HuH-7.5 (cell line): Measurements from ENCODE around the gene ENGASE.

Source experiments
- DNase-seq: peaks from one replicate; pipeline ENCODE4 v3.0.0; 2011; ENCODE audit warnings: low spot score

The ENGASE gene

DNA sequence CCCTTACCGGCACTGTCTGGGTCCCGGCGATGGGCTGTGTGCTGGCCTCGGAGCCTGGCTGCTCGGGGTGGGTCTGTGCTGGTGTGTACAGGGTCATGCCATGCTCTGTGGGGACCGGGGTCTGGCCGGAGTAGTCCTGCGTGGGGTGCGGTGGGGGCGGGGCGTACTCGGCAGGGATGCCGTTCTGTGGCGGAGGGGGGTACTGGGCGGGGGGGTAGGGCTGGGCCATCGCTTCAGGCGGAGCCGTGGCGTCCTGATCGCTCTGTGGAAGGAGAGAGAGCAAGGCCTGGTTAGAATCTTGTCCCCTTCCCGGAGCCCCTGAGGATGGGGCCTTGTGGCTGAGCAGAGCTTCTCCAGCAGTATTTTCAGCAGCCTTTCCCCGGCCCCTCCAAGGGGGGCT is 40.9 kb downstream of the ENGASE start:
- no peak for DNase-seq

DNA sequence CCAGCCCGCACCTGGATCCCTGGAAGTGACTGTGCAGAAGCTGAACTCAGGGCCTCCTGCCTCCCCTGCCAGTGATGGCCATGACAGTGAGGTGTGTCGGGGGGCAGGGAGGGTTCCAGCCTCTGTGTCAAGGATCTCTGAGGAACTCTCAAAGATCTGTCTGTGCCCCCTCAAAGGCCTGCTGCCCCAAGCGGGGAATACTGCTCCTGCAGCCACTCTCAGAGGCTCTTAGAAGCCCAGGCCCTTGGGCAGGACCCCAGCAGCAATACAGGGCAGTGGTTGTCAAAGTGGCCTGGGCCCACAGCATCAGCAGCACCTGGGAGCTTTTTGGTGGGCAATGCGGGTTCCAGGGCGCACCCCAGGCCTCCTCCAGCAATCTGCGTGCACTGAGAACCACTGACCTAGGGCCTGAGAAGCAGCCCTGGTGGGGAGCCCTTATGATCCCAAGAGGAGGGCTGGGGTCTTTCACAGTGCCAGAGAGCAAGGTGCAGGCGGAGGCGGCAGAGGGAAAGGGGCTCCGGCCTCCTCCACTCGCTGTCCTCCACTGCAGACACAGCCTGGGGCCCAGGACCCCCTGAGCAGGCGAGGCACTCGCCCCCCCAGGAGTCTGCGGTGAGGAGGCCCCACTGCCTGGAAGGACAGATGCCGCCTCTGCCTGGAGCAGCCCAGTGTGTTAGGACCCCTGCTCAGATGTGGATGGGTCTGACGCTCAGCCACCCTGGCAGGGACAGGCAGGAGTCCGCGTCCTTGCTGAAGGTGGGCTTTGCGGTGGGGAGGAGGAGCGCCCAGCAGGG is 42.1 kb downstream of the ENGASE start:
- no peak for DNase-seq

DNA sequence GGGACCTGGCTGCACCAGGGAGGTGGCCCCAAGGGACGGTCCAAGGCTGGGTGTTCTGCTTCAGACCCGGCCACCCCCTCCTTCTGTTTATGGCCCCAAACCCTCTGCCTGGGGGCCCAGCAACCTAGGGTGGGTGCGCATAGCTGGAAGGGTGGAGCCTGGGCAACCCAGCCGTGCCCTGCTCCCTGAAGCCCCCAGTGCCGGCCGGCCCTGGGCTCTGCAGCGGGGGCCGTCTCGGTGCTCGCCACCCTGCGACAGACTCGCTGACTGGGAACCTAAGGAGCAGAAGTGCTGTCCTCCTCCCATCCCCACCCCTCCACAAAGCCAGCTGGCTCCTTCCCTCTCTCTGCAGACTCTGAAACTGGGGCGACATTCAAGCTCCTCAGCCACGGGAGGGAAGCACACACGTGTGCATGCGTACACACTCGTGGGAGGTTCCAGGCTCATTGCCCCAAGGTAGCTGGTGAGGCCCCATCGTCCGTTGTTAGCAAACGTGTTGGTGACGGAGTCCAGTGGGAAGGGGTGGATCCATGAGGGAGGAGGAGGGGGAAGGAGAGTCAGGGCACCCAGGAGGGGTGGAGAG is 43.4 kb downstream of the ENGASE start:
- DNase-seq, result no peak

DNA sequence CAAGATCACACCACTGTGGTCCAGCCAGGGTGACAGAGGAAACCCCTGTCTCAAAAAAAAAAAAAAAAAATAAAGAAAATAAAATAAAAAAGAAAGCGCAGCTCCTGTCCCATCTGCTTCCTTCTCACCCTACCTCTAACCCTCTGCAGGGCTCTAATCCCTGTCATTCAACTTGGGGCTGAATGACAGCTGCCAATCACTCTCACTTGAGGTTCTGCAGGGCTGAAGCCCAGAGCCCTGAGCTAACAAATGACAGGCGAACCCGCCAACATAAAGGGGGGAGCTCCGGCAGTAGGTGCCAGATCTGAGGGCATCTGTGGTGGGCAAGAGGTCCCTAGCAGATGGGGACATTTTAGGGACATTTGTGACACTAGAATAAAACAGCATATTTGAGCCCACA is 44.3 kb downstream of the ENGASE start:
- no peak for DNase-seq

DNA sequence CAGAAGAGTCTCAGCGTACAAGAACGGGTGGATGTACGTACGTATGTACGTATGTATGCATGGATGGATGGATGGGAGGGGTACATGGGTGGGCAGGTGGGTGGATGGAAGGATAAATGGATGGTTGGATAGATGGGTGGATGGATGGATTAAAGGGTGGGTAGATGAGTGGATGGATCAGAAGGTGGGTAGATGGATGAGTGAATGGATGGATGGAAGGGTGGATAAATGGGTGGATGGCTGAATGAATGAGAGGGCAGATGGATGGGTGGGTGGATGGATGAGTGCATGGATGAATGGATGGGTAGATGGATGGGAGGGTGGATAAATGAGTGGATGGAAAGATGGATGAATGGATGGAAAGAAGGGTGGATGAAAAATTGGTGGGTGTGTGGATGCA is 45.6 kb downstream of the ENGASE start:
- DNase-seq, result no peak

DNA sequence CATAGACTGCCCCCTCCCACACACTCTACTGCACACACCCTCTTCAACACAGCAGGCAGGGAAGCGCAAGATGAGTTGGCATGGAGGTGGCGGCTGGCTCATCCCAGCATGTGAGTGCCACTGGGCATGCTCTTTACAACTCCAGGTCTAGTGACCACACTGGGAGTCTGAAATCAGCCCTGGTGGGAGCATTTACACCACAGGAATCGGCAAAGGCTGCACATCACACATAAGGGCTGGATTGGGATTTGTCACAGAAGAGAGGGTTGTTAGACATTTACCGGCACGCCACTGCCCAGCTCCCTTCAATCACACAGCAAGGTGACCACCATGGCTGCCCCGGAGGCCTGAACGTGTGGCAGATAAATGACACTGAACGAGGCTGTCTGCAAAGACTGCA is 49.4 kb downstream of the ENGASE start:
- no peak for DNase-seq

DNA sequence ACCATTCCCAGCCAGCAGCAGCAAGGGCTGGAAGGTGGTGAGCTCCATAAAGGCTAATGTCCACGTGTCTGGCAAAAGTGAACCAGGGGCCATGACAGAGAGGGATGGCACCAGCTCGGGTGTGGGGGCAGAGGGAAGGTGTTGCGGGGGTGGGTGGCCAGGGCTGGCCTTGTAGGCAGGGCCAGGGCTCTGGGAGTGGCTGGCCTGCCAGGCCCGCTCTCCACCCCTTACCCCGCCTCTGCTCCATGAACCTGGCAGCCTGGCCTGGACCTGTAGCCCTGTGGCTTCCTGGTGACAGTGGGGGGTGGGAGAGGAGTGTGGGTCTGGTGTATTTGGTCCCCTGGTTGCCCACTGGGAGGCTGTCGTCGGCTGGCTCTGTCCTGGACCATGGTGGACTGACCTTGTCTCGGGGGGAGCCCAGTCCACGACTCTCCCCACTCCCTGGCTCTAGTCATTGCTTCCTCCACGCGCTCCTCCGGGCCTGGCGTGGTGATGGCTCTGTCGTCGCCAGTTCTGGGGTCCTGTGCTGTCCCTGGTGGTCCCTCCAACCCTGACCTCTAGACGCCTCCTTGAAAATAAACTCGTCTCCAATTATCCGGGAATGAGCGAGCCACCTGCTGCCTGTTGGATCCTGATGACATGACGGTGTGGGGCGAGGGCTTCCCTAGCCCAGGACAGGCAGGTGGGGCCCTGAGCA is 50.0 kb downstream of the ENGASE start:
- DNase-seq, result no peak

DNA sequence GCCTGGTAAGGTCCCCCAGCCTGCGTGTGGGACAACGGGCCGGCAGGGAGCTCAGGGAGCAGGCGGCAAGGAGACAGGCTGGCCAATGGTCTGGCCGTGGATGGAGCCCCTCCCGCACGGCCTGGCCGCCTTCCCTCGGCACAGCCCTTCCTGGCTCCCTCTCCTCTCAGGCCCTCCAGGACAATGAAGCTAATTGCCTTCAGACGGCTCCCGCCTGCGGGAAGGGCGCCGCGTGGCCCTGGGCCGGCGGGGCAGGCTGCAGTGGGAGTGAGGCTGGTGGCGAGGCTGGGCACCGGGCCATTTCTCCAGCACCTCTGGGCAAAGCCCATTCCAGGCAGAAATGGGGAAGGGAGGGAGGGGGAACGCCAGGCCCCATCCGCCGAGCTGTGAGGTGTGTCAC is 50.9 kb downstream of the ENGASE start:
- no peak for DNase-seq

DNA sequence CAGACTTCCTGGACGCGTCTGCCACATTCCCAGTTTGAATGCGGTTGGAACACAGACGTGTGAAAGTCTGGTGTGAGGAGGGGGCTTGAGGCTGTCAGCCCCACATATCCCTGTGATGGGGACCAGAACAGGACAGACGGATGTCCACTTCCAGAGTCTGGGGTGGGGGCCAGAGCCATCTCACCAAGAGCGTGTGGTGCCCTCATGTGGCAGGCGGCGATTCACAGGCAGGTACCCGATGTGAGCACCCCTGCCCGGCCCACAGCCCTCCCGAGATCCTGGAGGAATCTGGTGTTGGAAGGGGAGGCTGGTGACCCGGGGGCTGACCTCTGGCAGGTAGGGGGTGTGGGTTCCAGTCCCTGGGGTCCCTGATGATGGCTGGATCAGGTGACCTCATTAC is 51.5 kb downstream of the ENGASE start:
- DNase-seq, result no peak

DNA sequence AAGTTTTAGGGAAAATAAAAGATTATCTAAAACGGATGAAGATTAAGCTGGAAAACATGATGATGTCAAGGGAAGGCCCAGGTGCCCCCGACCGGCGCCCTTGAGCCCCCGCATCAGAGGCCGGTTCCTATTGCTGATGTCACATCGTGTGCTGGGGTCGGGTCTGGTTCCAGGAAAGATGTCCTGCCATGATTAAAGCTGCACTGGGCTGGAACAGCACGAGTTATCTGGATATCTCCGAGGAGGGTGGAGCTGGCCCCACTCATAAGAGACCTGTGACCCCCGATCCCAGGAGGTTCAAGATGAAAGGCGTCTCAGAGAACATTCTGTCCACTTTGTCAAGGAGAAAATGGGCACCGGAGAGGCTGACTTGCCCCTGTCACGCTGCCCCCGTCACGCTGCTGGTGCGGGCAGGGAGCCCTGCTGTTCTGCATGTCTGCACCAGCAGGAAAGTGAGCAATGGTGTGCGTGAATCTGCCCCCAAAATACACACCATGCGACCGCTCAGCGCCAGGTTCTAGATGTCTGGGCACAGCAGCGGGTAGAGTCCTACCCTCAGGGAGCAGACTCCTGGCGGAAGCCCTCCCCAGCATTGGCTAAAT is 53.0 kb downstream of the ENGASE start:
- no peak for DNase-seq

DNA sequence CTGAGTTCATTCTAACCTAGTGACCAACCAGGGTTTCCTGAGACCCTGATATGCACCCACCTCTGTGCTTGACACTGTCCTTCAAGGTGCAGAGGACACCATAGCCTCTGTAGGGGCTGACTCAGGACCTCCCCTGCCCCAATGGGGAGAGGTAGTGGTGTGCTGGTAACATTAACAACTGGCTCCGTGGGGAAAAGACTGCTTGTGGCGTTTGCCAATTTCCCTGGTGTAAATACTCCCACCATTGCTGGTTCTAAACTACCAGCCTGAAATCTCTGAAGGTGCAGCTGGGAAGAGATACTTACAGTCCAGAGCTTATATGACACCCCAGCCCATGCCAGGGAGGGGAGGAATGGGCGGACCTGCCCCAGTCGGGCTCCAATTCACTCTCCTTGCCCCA is 54.9 kb downstream of the ENGASE start:
- no peak for DNase-seq

DNA sequence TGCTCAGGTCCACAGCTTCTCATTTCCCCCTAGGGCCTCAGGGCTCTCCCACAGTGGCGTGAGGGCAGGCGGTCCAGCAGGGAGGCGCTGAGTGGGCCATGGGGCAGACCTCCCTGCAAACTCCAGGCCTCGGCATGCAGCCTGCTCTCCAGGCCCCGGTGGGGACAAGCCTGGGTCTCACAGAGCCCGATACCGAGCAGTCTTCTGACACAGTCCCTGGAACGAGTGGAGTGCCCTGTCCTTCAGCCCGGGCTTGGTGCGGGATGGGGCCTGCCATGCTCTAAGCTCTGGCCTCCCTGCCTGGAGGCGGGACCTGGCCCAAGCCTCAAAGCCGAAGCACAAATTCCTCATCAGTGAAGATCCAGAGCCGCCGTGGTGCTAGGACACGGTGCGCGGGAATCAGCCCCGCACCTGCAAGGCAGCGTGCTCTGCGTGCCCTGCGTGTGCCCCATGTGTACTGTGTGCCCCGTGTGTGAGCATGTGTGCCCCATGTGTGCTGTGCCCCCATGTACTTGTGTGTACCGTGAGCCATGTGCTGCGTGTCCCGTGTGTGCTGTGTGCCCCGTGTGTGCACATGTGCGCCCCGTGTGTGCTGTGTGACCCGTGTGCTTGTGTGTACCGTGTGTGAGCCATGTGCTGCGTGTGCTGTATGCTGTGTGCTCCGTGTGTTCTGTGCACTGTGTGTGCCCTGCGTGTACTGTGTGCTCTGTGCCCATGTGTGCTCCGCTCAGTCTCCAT is 56.1 kb downstream of the ENGASE start:
- no peak for DNase-seq

DNA sequence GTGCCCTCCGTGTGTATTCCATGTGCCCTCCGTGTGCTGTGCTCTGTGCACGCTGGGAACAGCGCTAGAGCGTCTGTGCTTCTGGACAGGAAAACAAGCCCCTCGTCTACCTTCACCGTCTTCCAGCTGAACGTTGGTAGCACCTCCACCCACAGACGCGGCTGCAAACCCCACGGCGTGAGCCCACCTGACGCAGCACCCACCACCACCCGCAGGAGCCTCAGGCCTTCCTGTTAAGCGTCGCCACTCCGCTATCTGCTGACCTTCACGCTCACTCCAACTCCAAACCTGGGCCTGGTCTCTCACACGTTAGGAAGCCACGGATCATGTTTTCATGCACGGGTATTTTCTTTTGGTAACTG is 56.6 kb downstream of the ENGASE start:
- no peak for DNase-seq

DNA sequence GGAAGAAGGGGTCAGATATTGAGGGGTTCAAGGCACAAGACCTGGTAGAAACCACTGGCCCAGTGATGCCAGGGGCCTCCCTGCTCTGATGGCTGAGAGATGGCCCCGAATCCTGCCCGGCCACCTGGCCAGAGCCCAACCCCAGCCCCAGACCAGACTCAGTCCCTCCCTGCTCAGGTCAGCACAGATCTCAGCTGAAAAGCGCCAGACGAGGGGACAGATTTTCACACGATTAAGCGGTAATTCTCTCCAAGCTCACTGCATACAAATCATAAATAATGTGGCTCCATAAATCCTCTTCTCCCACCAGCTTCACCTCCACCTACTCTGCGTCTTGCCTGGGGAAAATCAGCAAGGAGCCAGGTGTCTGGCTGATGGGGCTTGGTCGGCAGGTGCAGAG is 57.1 kb downstream of the ENGASE start:
- DNase-seq, result no peak

DNA sequence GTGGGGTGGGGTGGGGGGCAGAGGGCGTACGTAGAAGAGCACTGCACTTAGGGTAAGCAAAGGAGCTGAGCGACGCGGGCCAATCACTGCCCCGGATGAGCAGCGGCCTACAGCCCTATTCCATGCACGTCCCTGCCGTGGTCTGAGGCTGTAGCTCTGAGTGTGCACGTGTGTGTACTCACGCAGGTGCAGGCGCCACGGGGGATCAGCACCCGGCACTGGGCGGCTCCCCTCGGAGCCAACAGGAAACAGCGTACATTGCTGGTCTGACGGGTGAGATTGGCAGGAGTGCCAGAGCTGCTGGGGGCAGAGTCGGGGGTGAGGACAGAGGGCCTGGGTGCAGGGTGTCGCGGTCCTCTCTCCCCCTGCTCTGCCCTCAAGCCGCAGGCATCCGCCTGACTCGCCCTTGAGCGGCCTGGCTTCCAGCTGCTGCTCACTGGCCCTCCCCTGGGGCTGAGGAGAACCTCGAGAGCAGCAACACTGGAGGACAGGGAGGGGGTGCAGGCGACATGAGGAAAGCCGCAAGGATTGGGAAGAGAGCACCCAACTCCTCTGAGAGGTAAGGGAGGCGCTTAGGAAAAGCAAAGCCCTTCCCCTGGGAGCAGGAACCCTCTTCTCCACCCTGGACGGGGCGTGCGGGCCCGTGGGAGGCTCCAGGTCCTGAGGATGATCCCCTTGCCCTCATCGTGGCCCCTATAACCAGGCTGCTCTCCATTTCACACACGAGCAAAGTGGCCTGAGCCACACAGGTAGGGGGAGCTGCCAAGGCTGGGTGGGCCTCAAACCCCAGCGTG is 57.8 kb downstream of the ENGASE start:
- no peak for DNase-seq

DNA sequence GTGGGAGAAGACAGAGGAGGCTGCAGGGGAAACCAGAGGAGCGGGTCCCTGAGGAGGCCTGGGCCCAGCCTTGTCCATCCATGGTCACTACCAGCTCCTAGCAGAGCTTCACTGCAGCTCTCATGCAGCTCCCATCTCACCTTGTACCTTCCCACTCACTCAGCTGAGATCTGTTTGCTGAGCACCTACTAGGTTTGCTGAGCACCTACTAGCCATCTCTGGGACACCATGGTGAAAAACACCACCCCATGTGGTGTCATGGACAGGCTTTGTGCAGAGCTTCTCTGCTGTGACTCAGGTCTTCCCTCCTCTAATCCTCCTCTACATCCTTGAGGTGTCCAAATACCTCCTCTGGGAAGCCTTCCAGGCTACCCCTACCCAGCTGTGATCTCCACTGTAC is 58.6 kb downstream of the ENGASE start:
- no peak for DNase-seq

DNA sequence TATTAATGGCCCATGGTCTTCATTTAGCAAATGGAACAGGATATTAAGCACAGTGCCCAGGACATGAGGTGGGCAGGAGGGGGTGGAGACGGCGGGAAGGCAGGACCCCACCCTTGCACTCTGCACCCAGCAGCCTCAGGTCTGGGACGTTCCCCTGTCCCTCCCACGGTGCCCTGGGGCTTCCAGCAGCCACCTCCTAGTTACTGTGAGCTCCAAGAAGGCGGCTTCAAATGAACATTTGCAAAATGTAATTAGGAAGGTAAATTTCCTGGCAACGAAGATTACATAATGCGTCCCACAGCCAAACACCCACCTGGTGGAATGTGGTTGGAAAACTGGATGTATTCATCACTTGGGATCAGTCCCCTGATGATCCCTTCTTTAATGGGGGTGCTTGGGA is 59.4 kb downstream of the ENGASE start:
- no peak for DNase-seq

DNA sequence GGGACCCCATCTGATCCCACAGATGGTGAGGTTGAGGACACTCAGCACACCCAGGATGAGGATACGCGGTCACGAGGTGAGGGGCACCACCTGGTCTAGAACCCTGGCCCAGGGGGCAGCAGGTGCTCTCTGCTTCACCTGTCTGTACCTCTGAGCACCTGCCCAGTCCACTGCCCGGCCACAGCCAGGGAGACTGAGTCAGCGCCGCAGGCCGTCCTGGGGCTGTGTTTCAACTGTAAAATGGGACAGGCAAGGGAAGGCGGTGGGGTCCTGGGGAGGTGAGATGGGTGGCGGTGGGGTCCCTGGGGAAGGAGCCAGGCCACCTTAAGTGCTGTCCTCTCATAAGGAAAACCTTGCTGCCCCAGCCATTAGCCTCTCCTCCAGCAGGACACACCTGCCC is 60.4 kb downstream of the ENGASE start:
- no peak for DNase-seq

DNA sequence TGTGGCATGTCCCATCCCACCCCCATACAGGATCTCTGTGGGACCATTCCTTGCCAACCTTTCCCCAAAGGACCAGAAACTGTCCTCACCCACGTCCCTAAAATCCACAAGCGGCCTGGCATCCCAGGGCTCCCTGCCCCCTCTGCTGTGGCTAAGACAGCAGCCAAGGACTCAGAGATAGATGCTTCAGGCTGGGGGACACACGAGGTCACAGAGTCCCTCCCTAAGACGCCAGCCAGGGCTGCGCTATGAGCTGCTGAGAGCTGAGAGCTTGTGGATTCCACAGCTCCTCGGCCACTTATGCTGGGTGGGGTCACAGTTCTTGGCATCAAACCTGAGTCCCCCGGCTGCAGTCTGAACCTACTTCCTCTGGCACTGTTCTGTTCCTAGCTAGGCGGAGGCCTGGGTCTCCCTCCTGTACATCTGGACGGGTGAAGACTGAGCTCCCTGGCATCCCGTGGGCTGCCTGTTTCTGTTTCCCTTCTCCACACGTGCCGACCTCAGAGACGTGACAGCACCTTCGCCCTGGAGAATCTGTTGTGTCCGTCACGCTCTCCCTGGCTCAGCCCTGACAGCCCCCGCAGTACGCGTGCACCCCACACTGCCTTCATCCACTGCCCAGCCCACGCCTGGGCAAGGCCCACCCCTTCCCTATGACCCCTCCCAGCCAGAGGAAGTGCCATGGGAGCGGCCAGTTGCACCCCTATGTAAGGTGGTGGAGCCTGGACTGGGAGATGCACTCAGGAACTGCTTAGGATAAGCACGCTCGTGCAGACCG is 61.2 kb downstream of the ENGASE start:
- DNase-seq, result no peak
